Right lobe of liver (tissue), 4 donors: ENCODE measurements around the gene MYO3A.

Source experiments
- POLR2A ChIP-seq: fragments of 450-650 bp; IDR thresholded peaks from one replicate; pipeline ENCODE4 v1.6.1; 2017; ENCODE audit warnings: antibody characterized with exemption, mild to moderate bottlenecking
- TF ChIP-seq, protein P1 (sequence below), 4 donors: fragments of 200-600 bp in 3 of 4; fragments of 450-650 bp in 1 of 4; IDR thresholded peaks; one replicate each; pipeline versions ENCODE4 v1.5.1 to v1.8.0; 2016 to 2022; ENCODE audit warnings: antibody characterized with exemption in 4 of 4, mild to moderate bottlenecking in 2 of 4
- donor health status: DM: no; HTN: no; CAD: no.
- donor health status: DM: no; HTN: no; CAD: no.
- donor health status: DM: no; HTN: yes; CAD: no.

DNA sequence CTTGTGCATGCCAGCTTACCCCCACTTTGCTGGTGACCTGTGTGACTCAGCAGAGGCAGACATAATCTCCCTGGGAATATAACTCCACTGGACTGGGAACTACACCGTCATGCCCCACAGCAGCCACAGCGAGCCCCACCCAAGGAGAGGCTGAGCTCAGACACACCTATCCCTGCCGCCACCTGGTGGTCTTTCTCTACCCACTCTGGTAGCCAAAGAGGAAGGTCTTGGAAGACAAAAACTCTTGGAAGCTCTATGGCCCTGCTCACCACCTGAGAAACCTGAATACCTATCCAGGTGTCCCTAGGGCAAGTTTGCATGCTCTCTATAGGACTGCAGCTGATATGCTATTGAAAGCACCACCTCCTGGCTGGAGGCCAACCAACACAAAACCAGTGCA, 48.1 kb downstream of the MYO3A start:
- TF ChIP-seq POLR2A = no peak
- TF ChIP-seq, protein P1, sequence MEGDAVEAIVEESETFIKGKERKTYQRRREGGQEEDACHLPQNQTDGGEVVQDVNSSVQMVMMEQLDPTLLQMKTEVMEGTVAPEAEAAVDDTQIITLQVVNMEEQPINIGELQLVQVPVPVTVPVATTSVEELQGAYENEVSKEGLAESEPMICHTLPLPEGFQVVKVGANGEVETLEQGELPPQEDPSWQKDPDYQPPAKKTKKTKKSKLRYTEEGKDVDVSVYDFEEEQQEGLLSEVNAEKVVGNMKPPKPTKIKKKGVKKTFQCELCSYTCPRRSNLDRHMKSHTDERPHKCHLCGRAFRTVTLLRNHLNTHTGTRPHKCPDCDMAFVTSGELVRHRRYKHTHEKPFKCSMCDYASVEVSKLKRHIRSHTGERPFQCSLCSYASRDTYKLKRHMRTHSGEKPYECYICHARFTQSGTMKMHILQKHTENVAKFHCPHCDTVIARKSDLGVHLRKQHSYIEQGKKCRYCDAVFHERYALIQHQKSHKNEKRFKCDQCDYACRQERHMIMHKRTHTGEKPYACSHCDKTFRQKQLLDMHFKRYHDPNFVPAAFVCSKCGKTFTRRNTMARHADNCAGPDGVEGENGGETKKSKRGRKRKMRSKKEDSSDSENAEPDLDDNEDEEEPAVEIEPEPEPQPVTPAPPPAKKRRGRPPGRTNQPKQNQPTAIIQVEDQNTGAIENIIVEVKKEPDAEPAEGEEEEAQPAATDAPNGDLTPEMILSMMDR (IDR thresholded peaks at IDR 0.05) = no peak
